VCaP (cell line): ENCODE data around the gene C1QTNF1.

ENCODE experiments used
- H3K27ac ChIP-seq: fragments of 450-650 bp; 2 replicates; pipeline ENCODE4 v1.5.1; 2017
- TF ChIP-seq, protein P1 (sequence below): fragments of 450-650 bp; conservative IDR thresholded peaks from 2 replicates; pipeline ENCODE4 v1.5.1; 2017; ENCODE audit warnings: mild to moderate bottlenecking, moderate library complexity

C1QTNF1 gene

DNA sequence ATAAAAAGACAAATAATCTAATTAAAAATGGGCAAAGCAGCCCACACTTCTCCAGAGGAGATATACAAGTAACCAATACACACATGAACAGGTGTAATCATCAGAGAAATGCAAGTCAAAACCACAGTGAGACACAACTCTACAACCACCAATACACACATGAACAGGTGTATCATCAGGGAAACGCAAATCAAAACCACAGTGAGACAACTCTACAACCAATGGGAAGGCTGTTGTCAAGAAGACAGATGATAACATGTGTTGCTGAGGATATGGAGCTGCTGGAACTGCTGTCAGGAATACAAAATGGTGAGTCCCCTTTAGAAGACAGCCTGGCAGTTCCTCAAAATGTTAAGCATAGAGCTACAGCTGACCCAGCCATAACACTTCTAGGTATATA, 28.2 kb downstream of the C1QTNF1 start:
- TF ChIP-seq, protein P1, sequence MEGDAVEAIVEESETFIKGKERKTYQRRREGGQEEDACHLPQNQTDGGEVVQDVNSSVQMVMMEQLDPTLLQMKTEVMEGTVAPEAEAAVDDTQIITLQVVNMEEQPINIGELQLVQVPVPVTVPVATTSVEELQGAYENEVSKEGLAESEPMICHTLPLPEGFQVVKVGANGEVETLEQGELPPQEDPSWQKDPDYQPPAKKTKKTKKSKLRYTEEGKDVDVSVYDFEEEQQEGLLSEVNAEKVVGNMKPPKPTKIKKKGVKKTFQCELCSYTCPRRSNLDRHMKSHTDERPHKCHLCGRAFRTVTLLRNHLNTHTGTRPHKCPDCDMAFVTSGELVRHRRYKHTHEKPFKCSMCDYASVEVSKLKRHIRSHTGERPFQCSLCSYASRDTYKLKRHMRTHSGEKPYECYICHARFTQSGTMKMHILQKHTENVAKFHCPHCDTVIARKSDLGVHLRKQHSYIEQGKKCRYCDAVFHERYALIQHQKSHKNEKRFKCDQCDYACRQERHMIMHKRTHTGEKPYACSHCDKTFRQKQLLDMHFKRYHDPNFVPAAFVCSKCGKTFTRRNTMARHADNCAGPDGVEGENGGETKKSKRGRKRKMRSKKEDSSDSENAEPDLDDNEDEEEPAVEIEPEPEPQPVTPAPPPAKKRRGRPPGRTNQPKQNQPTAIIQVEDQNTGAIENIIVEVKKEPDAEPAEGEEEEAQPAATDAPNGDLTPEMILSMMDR, result no peak
- no peak overlapping the region for H3K27ac ChIP-seq

DNA sequence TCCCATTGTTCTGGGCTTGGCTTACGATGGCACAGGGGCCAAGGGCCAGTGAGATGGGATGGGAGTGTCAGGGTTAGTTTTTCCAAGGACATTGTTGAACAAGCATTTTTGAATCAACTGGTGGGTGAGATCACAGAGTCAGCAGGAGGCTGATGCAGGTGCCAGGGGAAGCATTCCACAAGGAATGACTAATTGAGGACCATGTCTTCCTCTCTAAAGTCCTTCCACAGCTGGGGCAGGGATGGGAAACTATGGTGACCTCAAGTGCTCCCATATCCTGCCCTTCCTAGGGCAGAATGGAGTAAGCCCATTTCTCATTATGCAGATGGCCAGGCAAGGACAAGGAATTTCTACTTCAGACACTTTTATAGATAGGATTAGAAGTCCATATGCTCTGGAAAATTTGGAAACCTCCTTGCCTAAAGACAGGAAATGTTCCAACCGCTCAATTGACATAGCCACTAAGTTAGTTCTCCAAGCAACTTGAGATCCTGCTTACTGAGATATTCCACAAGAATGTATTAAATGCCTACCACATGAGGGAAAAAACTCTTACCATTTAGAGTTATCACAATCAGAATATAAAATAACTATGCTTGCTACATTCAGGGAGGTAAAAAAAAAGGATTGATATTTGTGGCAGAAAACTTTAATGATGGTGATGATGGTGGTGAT, 29.4 kb downstream of the C1QTNF1 start:
- H3K27ac ChIP-seq, result no peak overlapping the region
- TF ChIP-seq, protein P1, result no peak

- no peak overlapping the region for H3K27ac ChIP-seq
- TF ChIP-seq, protein P1, result no peak
Measured at GRCh38 chr17:79054200-79054960, 30.4 kb downstream of the C1QTNF1 start.

DNA sequence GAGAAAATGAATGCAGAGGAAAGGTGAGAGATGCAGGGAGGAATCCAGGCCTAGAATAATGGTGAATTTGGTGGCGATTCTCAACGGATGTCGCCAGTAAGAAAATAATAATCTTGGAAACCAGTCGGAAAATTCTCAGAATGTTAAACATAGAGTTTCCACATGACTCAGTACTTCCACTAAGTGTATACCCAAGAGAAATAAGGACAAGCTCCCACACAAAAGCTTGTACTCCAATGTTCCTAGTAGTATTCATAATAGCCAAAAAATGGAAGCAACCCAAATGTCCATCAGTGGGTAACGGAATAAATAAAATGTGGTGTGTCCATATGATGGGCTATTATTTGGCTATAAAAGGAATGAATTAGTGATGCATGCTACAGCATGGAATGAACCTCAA, 31.2 kb downstream of the C1QTNF1 start:
- no peak overlapping the region for H3K27ac ChIP-seq
- TF ChIP-seq, protein P1, result no peak

- no peak overlapping the region for H3K27ac ChIP-seq
- TF ChIP-seq, protein P1, result no peak
Measured at GRCh38 chr17:79057737-79058385, 33.9 kb downstream of the C1QTNF1 start.

- no peak overlapping the region for H3K27ac ChIP-seq
- TF ChIP-seq, protein P1, result no peak
Measured at GRCh38 chr17:79062691-79063090, 38.7 kb downstream of the C1QTNF1 start.

DNA sequence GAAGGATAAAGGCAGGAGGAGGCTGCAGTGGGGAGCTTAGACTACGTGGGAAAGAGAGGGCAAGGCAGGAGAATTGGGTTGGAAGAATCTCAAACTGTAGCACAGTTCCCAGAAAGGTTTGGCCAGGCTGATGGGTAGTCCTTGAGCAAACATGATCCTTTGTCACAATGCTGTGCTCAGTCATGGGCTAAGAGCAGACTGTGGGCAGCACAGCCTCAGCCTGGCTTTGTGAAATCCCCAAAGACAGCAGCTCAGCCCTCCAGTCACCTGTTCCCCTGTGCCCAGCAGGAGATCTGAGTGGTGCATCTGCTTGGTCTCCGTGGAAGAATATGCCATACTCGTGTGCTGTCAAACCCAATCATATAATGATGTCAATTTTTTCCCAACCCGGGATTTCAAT, 40.1 kb downstream of the C1QTNF1 start:
- H3K27ac ChIP-seq, result no peak overlapping the region
- TF ChIP-seq, protein P1, result no peak
